GM18519 (cell line): ENCODE data around the gene COL23A1.
"Not testable (repeated sequence)": the region's sequence is repeated elsewhere in the genome, so short reads cannot be mapped to it uniquely, and the experiment has no call there.

ENCODE experiments used
- ATAC-seq: cut with Tn5 transposase; IDR thresholded peaks from one replicate; pipeline ENCODE4 v1.9.1; 2021; ENCODE audit warnings: mild to moderate bottlenecking, moderate library complexity; ENCODE audit not compliant: unreplicated experiment, low FRiP score

COL23A1 gene

DNA sequence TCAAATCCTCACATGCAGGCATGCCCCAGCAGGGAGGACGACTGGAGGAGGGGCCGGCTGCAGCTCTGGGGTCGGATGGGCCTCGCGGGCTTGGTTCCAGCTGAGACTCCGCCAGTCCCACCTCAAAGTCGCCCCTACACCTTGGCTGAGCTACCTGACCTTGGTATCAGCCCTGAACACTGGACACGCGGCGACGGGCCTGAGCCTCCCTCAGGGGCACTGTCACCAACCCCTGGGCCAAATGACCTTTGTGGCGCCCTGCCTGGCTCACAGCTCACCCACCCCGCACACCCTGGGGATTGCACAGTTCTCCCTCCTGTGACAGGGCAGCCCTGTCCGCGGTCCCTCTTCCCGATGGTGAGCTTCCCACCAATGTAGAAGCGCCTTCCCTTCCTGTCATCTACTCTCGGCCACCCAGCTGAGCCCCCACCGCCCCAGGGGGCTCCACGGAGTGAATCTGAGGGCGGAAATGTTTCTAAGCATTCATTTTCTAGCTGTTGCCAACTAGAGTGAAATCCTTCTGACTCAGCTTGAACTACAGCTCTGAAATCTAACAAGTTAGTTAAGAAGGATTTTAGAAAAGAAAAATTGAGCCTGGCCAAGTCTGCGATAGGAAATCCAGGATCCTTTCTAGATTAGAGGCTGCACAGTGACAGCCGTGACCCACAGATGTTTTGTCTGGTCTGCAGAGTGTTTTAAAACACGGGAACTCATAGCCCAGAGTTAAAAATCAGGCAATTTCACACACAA, 218.7 kb downstream of the COL23A1 start:
- ATAC-seq, result no peak

- ATAC-seq, result no peak
Measured at GRCh38 chr5:178370102-178370501, 220.1 kb downstream of the COL23A1 start.

- ATAC-seq, result not testable (repeated sequence)
Measured at GRCh38 chr5:178369469-178369868, 220.7 kb downstream of the COL23A1 start.

DNA sequence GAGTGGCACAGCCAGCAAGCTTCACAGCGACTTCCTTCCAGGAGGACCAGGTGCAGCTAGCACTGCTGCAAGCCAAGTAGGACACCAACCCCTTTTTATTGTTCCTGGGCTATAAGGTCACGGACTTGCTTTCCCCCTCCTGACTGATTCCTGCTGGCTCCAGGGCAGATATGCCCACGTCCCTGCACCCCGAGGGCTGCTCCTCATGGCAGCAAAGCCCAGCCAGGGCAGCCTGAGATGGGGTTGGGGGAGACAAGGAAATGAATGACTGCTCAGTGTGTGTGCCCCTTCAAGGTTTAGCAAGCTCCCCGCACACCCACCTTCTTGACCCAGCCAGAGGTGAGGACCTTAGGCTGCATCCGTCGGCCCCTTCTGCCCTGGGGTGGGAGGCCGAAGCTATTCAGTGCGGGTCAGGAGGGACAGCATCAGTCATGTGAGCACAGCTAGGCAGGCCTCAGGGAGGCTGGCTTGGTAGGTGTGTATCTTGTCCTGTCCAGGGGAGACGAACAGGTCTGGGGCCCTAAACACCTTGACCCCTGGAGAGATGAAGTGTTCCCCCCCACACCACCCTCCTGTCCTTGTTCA, 221.4 kb downstream of the COL23A1 start:
- no peak for ATAC-seq

- no peak for ATAC-seq
Measured at GRCh38 chr5:178368274-178368673, 221.9 kb downstream of the COL23A1 start.

DNA sequence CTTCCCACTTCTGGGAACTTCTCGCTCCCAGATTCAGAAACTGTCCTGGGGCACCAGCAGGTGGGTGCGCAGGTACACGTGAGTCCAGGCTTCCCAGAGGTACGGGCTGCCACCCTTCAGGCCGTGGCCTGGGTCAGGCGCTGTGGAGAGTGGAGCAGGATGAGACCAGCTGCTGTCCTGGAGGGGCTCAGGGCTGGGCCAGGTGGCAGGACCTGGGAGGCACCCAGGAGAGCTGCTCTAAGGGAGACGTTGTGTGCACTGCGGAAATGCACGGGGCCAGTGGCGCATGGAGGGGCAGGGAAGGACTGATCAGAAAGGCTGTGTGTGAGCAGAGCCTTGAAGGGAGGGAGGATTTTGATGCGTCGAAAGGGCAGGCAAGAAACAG, 222.5 kb downstream of the COL23A1 start:
- no peak for ATAC-seq

DNA sequence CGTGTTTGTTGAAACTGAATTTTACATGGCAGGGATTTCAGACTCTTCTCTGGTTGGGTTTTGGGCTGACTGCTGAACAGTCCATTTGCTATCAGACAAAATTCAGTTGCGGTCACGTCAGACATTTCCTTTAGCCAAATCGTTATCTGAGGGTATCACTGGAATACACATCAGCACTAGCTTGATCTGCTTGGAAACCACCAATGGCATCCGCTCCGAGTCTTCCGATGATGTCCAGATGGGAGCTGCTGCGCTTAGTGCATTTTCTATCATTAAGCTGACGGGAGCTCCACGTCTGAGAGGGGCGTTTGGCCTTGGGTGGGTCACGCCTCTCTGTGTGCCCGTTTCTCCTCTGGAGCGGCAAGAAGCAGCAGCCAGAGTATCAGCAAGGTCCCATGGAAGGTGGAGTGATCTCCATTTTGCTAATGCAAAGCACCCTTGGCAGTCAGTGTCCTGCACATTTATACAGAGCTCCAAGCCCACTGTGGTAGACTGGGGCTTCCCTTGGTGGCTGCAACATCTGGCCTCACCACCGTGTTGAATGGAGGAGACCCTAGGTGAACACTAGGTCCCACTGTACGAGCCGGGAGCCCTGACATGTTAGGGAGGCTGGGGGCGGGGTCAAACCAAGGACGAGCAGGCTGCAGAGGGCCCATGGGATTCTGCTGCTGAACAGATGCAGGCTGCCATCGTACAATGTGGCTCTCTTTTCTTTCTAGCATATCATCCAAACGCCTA, 223.0 kb downstream of the COL23A1 start:
- ATAC-seq, result no peak

- ATAC-seq, result no peak
Measured at GRCh38 chr5:178365501-178366440, 224.4 kb downstream of the COL23A1 start.

DNA sequence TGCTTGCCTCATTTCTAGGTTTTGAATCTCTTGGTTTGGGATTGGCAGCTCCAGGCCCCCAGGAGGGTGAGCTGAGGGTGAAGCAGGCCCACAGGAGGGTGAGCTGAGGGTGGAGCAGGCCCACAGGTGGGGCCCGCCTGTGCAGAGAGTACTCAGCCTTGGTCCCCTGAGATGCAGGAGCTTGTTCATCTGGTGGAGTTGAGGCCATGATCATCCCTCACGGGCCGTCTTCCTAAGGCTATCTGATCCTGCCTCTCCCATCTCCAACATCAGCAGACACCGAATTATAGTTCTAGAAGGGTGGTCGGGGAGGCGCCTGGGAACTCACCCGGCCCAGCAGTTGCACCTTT, 225.9 kb downstream of the COL23A1 start:
- ATAC-seq, result no peak

DNA sequence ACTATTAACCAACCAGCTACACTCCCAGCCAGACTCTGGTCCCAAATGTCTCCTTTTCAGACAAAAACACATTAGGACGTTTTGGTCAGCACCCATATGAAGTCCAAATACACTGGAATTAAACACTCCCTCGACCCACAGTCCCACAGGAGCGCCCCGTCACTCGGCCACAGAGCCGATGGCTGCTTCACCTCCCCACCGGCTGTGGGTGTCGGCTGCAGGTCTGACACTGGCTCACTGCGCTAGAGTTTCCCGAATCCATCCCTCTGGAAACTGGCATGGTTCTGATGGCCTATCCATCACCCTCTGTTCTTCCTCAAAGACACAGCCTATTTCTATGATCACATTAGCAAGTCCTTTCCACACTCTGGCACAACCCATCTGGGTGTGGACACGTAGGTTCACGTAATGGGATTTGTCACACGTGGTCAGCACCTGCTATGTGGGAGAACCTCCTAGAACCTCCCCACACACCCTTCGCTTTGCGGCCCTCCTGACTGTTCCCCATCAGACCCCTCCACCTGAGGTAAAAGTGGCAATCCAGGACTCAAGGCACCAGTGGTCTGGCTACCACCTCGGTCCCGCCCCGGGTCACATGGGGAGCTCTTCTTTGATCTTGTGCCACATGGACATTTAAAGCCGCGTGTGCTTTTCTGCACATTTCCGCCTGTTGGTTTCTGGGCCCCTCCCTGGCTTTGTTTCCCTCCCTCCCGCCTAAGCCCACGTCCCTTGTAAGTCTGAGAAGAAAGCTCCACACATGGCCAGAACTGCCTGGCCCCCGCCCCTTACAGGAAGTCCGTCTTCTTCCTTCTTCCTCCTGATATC, 226.5 kb downstream of the COL23A1 start:
- no peak for ATAC-seq

DNA sequence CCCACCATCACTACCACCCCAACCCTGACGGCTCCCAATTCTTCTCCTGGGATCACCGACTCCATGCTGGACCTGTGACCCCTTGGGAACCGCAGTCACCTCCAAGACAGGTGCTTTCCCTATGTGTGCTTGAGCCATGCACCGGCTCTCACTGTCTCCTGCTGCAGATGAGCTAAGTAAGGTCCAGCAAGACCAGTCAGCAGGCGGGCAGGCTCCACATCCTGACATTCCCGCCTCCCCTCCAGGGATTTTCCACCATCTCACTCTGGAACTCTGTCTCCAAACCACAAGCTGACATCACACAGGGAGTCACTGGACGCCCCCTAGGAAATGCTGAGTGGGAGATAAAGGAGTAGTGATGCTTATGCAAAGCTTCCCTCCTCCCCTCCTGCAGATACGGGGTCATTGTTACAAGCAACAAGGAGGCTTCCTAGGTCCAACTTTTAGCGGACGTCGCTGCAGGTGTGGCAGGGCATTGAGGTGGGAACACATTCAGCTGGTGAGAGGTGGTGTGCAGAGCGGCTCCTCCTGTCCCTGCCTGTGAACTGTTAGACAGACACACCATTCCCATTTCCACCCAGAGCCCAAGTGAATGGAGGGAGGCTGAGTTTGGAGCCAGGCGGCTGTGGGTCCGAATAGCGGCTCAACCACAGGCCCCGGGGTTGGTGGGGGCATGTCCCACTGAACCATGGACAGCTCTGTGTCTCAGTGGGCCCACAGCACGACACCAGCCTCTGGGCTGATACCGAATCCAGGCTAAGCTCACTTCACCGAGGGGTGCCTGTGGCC, 228.3 kb downstream of the COL23A1 start:
- ATAC-seq, result no peak

- no peak for ATAC-seq
Measured at GRCh38 chr5:178360926-178361235, 229.3 kb downstream of the COL23A1 start.

DNA sequence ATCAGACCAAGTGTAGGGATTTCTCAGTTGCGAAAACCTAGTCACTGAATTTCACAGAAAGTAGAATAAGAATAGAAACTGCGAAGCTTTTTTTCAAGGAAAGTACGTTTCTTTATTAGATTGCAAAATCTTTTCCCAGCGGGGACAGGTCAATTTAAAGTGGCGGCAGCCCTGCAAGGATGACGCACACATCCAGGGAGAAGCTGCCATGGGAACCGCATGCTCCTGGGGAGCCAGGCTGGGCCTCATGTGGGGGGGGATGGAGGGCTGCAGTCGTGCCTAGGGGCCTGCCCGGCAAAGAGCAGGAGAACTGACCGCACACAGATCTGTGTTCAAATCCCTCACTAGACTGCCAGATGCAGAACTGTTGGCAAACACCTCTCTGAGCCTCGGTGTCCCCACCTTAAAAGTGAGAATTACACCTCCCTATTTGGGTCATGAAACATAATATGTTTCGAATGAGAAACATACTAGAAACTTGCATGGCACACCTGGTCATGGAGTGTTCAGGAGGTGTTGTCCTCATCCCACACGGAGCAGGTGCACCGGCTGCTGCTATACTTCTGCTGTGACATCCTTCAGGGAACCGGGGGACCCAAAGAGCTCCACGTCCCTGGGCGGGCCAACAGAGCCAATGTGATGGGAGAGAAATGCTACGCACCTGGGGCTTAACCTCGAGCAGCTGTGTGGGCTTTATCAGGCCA, 229.8 kb downstream of the COL23A1 start:
- no peak for ATAC-seq

GRCh38 chr5:178359738-178360137, 230.5 kb downstream of the COL23A1 start:
- no peak for ATAC-seq

- ATAC-seq, result no peak
Measured at GRCh38 chr5:178357678-178358077, 232.5 kb downstream of the COL23A1 start.

DNA sequence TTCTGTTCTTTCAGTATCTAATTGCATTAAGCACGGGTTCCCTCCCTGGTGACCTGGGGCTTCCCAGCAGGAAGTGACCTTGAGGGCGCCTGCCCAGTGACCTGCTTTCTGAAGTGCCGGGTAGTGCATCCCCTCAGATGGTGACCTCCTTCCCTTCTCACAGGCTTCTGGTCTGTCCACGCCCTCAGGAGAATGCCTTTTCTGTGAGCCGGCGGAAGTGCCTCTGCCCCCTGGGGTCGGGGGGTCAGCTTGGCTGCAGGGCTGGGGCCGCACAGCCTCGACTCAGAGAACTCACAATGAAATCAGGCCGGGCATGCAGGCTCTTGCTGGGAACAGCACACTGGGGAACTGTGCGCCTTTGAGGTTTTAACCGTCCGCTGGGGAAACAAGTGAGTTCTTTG, 233.1 kb downstream of the COL23A1 start:
- no peak for ATAC-seq

GRCh38 chr5:178356431-178356872, 233.7 kb downstream of the COL23A1 start:
- ATAC-seq, result no peak

DNA sequence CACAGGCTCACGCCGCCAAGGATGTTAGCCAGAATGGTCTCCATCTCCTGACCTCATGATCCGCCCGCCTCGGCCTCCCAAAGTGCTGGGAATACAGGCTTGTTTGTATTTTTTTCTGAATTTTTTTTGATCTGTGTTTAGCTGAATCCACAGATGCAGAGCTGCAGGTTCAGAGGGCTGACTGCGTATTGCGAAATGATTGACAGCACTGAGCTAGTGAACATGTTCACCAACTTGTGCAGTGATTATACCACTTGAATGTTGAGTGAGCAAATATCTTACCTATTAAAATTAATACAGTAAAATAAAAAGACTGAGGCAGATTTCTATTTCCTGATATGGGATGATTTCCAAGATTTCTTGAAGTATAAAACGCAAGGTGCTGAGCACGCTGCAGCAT, 234.5 kb downstream of the COL23A1 start:
- ATAC-seq, result no peak

DNA sequence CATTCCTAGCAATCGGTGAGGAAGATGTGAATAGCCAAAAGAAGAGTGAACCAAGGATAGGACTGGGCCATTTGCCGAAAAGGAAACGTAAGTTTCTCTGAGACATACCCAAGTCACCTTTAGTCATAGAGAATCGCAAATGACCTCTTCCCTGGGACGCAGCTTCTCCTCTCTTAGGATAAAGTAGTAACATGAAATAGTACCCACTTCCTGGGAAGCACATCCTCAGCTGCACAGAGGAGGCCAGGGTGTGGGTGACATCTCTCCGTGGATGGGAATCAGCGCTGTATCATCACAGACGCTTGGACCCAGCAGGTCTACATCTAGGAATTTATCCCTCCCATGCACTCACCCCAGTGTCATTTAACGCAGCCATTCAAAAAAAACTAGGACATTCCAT, 236.7 kb downstream of the COL23A1 start:
- ATAC-seq, result no peak
